Measurements from ENCODE around the gene POLR2M. TPM values are rescaled to one million over a fixed set of nuclear protein-coding genes. Genes with fewer than 3 reads are reported as not detected.

Gene POLR2M
- total RNA-seq, 4 donors from 2014 or later = 40.3 to 145 (median 79.5) TPM

DNA sequence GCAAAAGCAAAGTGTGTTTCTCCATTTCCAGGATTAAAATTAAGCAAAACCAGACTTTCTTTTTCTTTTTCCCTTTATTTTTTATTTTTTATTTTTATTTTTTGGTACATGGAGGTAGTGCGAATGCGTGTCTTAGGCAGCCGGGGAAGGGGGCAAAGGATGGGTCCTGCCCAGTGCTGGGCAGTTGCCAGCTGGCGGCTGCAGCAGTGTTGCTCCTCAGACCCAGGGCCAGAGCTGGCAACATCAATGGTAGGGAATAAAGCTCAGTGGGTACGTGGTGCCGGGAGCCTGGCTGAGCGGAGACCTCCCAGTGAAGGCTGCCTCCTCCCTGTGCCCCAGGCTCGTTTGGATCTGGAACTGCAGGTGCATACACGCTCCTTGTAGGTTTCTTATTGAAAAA lies 46.3 kb downstream of the POLR2M start:
- TF ChIP-seq POLR2A (IDR thresholded peaks at IDR 0.05) = no peak
- TF ChIP-seq, protein P1, sequence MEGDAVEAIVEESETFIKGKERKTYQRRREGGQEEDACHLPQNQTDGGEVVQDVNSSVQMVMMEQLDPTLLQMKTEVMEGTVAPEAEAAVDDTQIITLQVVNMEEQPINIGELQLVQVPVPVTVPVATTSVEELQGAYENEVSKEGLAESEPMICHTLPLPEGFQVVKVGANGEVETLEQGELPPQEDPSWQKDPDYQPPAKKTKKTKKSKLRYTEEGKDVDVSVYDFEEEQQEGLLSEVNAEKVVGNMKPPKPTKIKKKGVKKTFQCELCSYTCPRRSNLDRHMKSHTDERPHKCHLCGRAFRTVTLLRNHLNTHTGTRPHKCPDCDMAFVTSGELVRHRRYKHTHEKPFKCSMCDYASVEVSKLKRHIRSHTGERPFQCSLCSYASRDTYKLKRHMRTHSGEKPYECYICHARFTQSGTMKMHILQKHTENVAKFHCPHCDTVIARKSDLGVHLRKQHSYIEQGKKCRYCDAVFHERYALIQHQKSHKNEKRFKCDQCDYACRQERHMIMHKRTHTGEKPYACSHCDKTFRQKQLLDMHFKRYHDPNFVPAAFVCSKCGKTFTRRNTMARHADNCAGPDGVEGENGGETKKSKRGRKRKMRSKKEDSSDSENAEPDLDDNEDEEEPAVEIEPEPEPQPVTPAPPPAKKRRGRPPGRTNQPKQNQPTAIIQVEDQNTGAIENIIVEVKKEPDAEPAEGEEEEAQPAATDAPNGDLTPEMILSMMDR (IDR thresholded peaks at IDR 0.05 in 4 of 5, conservative IDR thresholded peaks at IDR 0.05 in 1 of 5) = no peak
- Histone ChIP-seq H3K36me3 (no peaks in the 10 kb centered on the region), H3K4me3 (no peak overlapping the region), H3K27ac (no peak overlapping the region), H3K4me1 (no peaks in the 10 kb centered on the region), H3K9me3 (no peaks in the 10 kb centered on the region), H3K27me3 (no peaks in the 10 kb centered on the region)
- no peak for DNase-seq
- intact Hi-C loops (cut with DNase I; ENCODE audit: low total_unique reads) = no loop called here
- no peak for ATAC-seq
- in situ Hi-C loops (cut with MboI; ENCODE audit: low sequenced_read_pairs in 4 of 4) = loop anchor here in 1 of 4 donors (5.0 kb wide), 2 partner anchors 104 to 314 kb away; partner anchors contain the start of gene ALDH1A2

DNA sequence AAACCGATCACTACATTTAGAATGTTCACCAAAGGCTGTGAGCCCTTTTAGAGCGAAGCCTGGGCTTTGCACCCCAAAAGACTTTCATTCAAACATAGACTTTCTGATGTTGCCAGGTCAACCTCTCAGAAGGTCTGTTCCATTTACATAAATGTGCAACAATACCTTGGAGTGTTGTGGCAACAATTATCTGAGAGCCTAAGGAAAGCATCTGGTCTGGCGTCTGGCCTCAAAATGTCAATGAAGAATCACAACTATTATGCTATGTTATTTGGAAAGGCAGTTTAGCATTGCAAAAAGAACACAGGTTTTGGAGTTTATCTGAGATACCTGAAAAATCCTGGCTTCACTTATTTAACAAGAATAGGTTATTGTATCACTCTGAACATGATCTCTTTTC lies 50.0 kb downstream of the POLR2M start:
- TF ChIP-seq POLR2A (IDR thresholded peaks at IDR 0.05) = no peak
- TF ChIP-seq, protein P1 (IDR thresholded peaks at IDR 0.05 in 4 of 5, conservative IDR thresholded peaks at IDR 0.05 in 1 of 5) = no peak
- no peak for ATAC-seq
- DNase-seq = no peak
- H3K27ac ChIP-seq = no peak overlapping the region
- H3K4me3 ChIP-seq = no peak overlapping the region
- in situ Hi-C loops (cut with MboI; ENCODE audit: low sequenced_read_pairs in 4 of 4) = no loop called here
- intact Hi-C loops (cut with DNase I; ENCODE audit: low total_unique reads) = no loop called here
- no peaks in the 10 kb centered on the region for H3K4me1 ChIP-seq
- no peaks in the 10 kb centered on the region for H3K9me3 ChIP-seq
- no peaks in the 10 kb centered on the region for H3K27me3 ChIP-seq
- no peaks in the 10 kb centered on the region for H3K36me3 ChIP-seq

DNA sequence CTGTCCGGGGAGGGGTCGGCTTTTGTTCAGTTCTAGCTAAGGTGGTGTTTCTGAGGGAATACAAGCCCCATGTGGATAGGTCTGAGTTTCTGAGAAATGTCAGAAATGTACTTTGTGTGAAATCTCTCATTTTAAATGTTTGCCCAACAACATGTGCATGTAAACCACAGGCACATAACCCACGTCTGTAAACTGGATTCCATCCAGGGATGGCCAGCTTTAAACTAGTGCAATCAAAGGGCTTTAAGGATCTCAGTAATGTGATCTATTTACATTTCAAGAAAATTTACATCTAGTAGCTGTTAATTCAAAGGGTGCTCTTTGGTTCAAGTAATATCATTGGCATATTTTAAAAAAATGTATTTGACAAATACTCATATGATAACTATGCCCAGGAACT lies 52.0 kb downstream of the POLR2M start:
- intact Hi-C loops (cut with DNase I; ENCODE audit: low total_unique reads) = no loop called here
- TF ChIP-seq, protein P1 (IDR thresholded peaks at IDR 0.05 in 4 of 5, conservative IDR thresholded peaks at IDR 0.05 in 1 of 5) = no peak
- TF ChIP-seq POLR2A (IDR thresholded peaks at IDR 0.05) = no peak
- in situ Hi-C loops (cut with MboI; ENCODE audit: low sequenced_read_pairs in 4 of 4) = no loop called here
- H3K36me3 ChIP-seq = no peaks in the 10 kb centered on the region
- no peaks in the 10 kb centered on the region for H3K9me3 ChIP-seq
- H3K4me3 ChIP-seq = no peak overlapping the region
- no peak for ATAC-seq
- no peak for DNase-seq
- no peaks in the 10 kb centered on the region for H3K4me1 ChIP-seq
- no peak overlapping the region for H3K27ac ChIP-seq
- no peaks in the 10 kb centered on the region for H3K27me3 ChIP-seq

DNA sequence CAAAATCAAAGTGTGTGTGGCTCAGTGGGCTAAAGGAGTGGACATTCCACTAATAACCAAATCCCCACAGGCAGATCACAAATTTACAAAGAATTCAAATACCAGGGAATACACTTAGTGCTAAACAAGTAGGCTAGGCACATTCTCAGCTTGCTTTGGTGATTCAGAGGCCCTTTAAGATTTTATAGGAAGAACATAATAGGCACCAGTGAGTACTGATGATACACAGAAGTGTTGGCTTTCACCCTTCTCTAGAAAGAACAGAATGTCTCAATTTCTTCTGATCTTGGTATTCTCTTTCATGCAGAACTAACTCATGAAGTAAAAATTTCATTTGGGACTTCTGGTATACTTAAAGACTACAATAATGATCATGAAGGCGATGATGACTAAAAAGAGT lies 55.0 kb downstream of the POLR2M start:
- Histone ChIP-seq H3K4me3 (no peak overlapping the region), H3K27ac (no peak overlapping the region), H3K4me1 (no peaks in the 10 kb centered on the region), H3K27me3 (no peaks in the 10 kb centered on the region), H3K9me3 (no peaks in the 10 kb centered on the region), H3K36me3 (no peaks in the 10 kb centered on the region)
- in situ Hi-C loops (cut with MboI; ENCODE audit: low sequenced_read_pairs in 4 of 4) = no loop called here
- DNase-seq (no peak), ATAC-seq (peak; percentile 44 to 47)
- intact Hi-C loops (cut with DNase I; ENCODE audit: low total_unique reads) = no loop called here
- TF ChIP-seq, protein P1 (IDR thresholded peaks at IDR 0.05 in 4 of 5, conservative IDR thresholded peaks at IDR 0.05 in 1 of 5) = no peak

DNA sequence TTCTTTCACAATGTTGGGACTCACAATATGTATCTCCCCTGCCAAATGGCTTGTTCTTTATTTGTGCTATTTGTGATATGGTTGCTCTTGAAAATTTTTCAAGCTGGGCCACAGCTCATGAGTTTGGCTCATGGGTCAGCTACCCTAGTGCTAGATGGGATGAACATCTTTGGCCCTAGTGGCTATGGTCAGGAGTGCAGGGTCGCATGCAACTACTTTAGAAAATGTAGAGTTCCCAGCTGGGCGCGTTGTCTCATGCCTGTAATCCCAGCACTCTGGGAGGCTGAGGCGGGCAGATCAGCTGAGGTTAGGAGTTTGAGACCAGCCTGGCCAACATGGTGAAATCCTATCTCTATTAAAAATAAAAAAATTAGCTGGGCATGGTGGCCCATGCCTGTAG lies 55.8 kb downstream of the POLR2M start:
- no peak for DNase-seq
- peak in 1 of 2 donors; percentile 21 for ATAC-seq
- Histone ChIP-seq H3K36me3 (no peaks in the 10 kb centered on the region), H3K4me3 (no peak overlapping the region), H3K9me3 (no peaks in the 10 kb centered on the region), H3K27ac (no peak overlapping the region), H3K4me1 (no peaks in the 10 kb centered on the region), H3K27me3 (no peaks in the 10 kb centered on the region)
- intact Hi-C loops (cut with DNase I; ENCODE audit: low total_unique reads) = no loop called here
- in situ Hi-C loops (cut with MboI; ENCODE audit: low sequenced_read_pairs in 4 of 4) = no loop called here
- TF ChIP-seq, protein P1 (IDR thresholded peaks at IDR 0.05 in 4 of 5, conservative IDR thresholded peaks at IDR 0.05 in 1 of 5) = no peak
- no peak for TF ChIP-seq POLR2A (IDR thresholded peaks at IDR 0.05)
